ENCODE results near the gene CHD5. TPM values are rescaled to one million over a fixed set of nuclear protein-coding genes. Genes with fewer than 3 reads are reported as not detected.

CHD5 gene
- total and polyA plus RNA-seq, 2 of the 4 experiments (the other 2 are of a cell fraction), result under 0.01 to 0.09 TPM

GRCh38 chr1:6174621-6175410, 5.3 kb downstream of the CHD5 start:
- Histone ChIP-seq H4K8ac (ENCODE audit: low read depth in 2 of 2, low read length in 2 of 2) (no peak overlapping the region), H3K4me2 (ENCODE audit: low read depth, low read length) (no peak overlapping the region), H3K14ac (replicated peaks; ENCODE audit: low read depth, low read length) (no peak overlapping the region), H3K4me3 (ENCODE audit: insufficient read depth, low read depth, low read length) (no peak overlapping the region), H2AK5ac (ENCODE audit: low read depth, low read length) (no peak overlapping the region), H3K9me3 (ENCODE audit: control insufficient read depth, insufficient read depth, low read length) (no peaks in the 10 kb centered on the region; the same call in 1 of the 2 replicates), H3K9me1 (ENCODE audit: insufficient read depth, low read length) (no peaks in the 10 kb centered on the region), H3K9ac (ENCODE audit: low read depth, low read length) (no peak overlapping the region), H3K4ac (ENCODE audit: low read depth, low read length) (no peak overlapping the region), H3K27me3 (ENCODE audit: control insufficient read depth, insufficient read depth, low read length) (peaks cover 39% of the 10 kb centered on the region), H2BK15ac (ENCODE audit: low read depth, low read length) (no peak overlapping the region), H2BK20ac (ENCODE audit: low read depth, low read length) (no peak overlapping the region), H2AK9ac (replicated peaks; ENCODE audit: low read depth, low read length, poor library complexity) (no peak overlapping the region), H3K4me1 (ENCODE audit: control insufficient read depth, insufficient read depth, low read length) (0 out of 2 replicates have a peak, but pooled peaks cover 2% of the 10 kb centered on the region), H4K5ac (ENCODE audit: low read depth, low read length) (no peak overlapping the region), H3K27ac (ENCODE audit: insufficient read depth, low read length) (no peak overlapping the region), H2BK120ac (ENCODE audit: low read depth, low read length) (no peak overlapping the region), H3K36me3 (ENCODE audit: control insufficient read depth, insufficient read depth, low read length) (no peaks in the 10 kb centered on the region), H2AFZ (replicated peaks; ENCODE audit: low read length, poor library complexity) (no peak overlapping the region), H3K56ac (ENCODE audit: extremely low read depth, insufficient read depth, low read length) (no peak overlapping the region), H2BK5ac (ENCODE audit: low read depth, low read length, poor library complexity, severe bottlenecking) (peak overlapping the region; percentile 67), H3K18ac (ENCODE audit: low read depth, low read length) (no peak overlapping the region), H4K20me1 (ENCODE audit: insufficient read depth, low read length) (0 out of 2 replicates have a peak, but pooled peaks cover 3% of the 10 kb centered on the region), H3K79me1 (ENCODE audit: low read depth in 1 of 2, low read length in 2 of 2) (no peaks in the 10 kb centered on the region), H3K23ac (ENCODE audit: low read depth, low read length) (no peak overlapping the region), H4K91ac (ENCODE audit: insufficient read depth, low read depth, low read length) (no peak overlapping the region)
- ChIA-PET POLR2A (ENCODE audit: unreplicated experiment) (no interaction called here), CTCF (no interaction called here)
- BruUV-seq (replicated peaks), result no TSS peak
- in situ Hi-C loops (cut with MboI; ENCODE audit: low sequenced_read_pairs) (no loop called here), intact Hi-C loops (cut with micrococcal nuclease) (loop anchor here (5.0 kb wide), 1 partner anchor 123 kb away; no protein-coding TSS in a partner anchor), dilution Hi-C loops (cut with HindIII; ENCODE audit: low sequenced_read_pairs, unreplicated experiment) (no loop called here)
- DNase-seq (no peak), ATAC-seq (ENCODE audit: low read depth) (no peak)
- TF ChIP-seq ELK1 (IDR thresholded peaks at IDR 0.05; ENCODE audit: borderline replicate concordance, low read depth, low read length) (no peak), RFX5 (IDR thresholded peaks at IDR 0.05; ENCODE audit: low read depth, low read length) (no peak), CHD1 (IDR thresholded peaks at IDR 0.05; ENCODE audit: low read depth, low read length) (no peak), BHLHE40 (IDR thresholded peaks at IDR 0.05; ENCODE audit: low read depth, low read length) (no peak), RCOR1 (IDR thresholded peaks at IDR 0.05; ENCODE audit: insufficient replicate concordance, low read length) (no peak), POLR2A (IDR thresholded peaks at IDR 0.05; ENCODE audit: low read depth, low read length) (no peak), MXI1 (IDR thresholded peaks at IDR 0.05; ENCODE audit: borderline replicate concordance, low read depth, low read length) (no peak), CTCF (conservative IDR thresholded peaks at IDR 0.05; ENCODE audit: low read depth, low read length) (no peak), NFE2L2 (IDR thresholded peaks at IDR 0.05; ENCODE audit: low read depth, low read length) (no peak), SMC3 (IDR thresholded peaks at IDR 0.05; ENCODE audit: low read depth, low read length) (no peak), CEBPB (IDR thresholded peaks at IDR 0.05; ENCODE audit: low read depth, low read length) (no peak), FOS (IDR thresholded peaks at IDR 0.05; ENCODE audit: low read depth, low read length) (no peak)
- WGBS, 2 experiments (ENCODE audit: extremely low coverage in 2 of 2, insufficient read length in 1 of 2), result 66 to 100% methylated on average over 5 of the region's 5 CpGs

Data from IMR-90 (cell line).